GM23338 (cell line): Measurements from ENCODE around the gene COL15A1. TPM values are rescaled to one million over a fixed set of nuclear protein-coding genes. Genes with fewer than 3 reads are reported as not detected.

ENCODE experiments used
- ATAC-seq: fragments of 200-7000 bp; cut with Tn5 transposase; 3 replicates; pipeline ENCODE4 v1.9.1; 2020
- DNase-seq: peaks from one replicate; pipeline ENCODE4 v3.0.0-alpha.2; 2015; ENCODE audit warnings: low spot score
- H2AFZ ChIP-seq: fragments of 200-600 bp; sonication (generic); 2 replicates; pipeline ENCODE4 v1.8.0; 2016; ENCODE audit warnings: antibody characterized with exemption, mild to moderate bottlenecking, moderate library complexity
- H3F3A ChIP-seq: fragments of 200-600 bp; sonication (generic); replicated peaks from 2 replicates; pipeline ENCODE4 v1.8.0; 2017; ENCODE audit warnings: antibody characterized with exemption, mixed run types, low read depth
- H3K27ac ChIP-seq: fragments of 200-600 bp; sonication (generic); 2 replicates; pipeline ENCODE4 v1.6.1; 2016; ENCODE audit warnings: low read depth
- H3K27me3 ChIP-seq: fragments of 200-600 bp; sonication (generic); 2 replicates; pipeline ENCODE4 v1.8.0; 2016; ENCODE audit warnings: mild to moderate bottlenecking, mixed run types, moderate library complexity; ENCODE audit not compliant: insufficient read depth
- H3K36me3 ChIP-seq: fragments of 200-600 bp; sonication (generic); 2 replicates; pipeline ENCODE4 v1.8.0; 2016; ENCODE audit warnings: mild to moderate bottlenecking; ENCODE audit not compliant: insufficient read depth
- H3K4me1 ChIP-seq: fragments of 200-600 bp; sonication (generic); 2 replicates; pipeline ENCODE4 v1.8.0; 2016; ENCODE audit warnings: mild to moderate bottlenecking, moderate library complexity; ENCODE audit not compliant: insufficient read depth
- H3K4me2 ChIP-seq: fragments of 200-600 bp; sonication (generic); 2 replicates; pipeline ENCODE4 v1.7.1; 2017; ENCODE audit warnings: mixed run types
- H3K4me3 ChIP-seq: fragments of 200-600 bp; sonication (generic); 2 replicates; pipeline ENCODE4 v1.6.1; 2016; ENCODE audit warnings: mixed run types
- H3K79me2 ChIP-seq: fragments of 200-600 bp; sonication (generic); replicated peaks from 2 replicates; pipeline ENCODE4 v1.8.0; 2017; ENCODE audit warnings: mild to moderate bottlenecking; ENCODE audit not compliant: insufficient read depth
- H3K9me2 ChIP-seq: fragments of 200-600 bp; sonication (generic); 2 replicates; pipeline ENCODE4 v1.8.0; 2017; ENCODE audit not compliant: insufficient read depth
- H4K20me1 ChIP-seq: fragments of 200-600 bp; sonication (generic); replicated peaks from 2 replicates; pipeline ENCODE4 v1.8.0; 2017; ENCODE audit warnings: mild to moderate bottlenecking; ENCODE audit not compliant: insufficient read depth
- H3K27ac Mint-ChIP-seq: 2 replicates; pipeline ENCODE4 v1.8.0; 2020; ENCODE audit warnings: inconsistent platforms, mild to moderate bottlenecking, moderate library complexity, mixed read lengths
- H3K27me3 Mint-ChIP-seq: 3 replicates; pipeline ENCODE4 v1.8.0; 2022; ENCODE audit warnings: low read depth, mild to moderate bottlenecking, moderate library complexity, mixed read lengths, inconsistent platforms; ENCODE audit not compliant: insufficient read depth, poor library complexity
- H3K36me3 Mint-ChIP-seq: 3 replicates; pipeline ENCODE4 v1.8.0; 2021; ENCODE audit warnings: low read depth, mild to moderate bottlenecking, inconsistent platforms, moderate library complexity, mixed read lengths
- H3K4me1 Mint-ChIP-seq: 3 replicates; pipeline ENCODE4 v1.8.0; 2020; ENCODE audit warnings: mild to moderate bottlenecking, inconsistent platforms, mixed read lengths
- H3K4me3 Mint-ChIP-seq: 3 replicates; pipeline ENCODE4 v1.8.0; 2021; ENCODE audit warnings: moderate library complexity, mild to moderate bottlenecking, inconsistent platforms, mixed read lengths
- H3K9me3 Mint-ChIP-seq: 3 replicates; pipeline ENCODE4 v1.8.0; 2020; ENCODE audit warnings: moderate library complexity, mild to moderate bottlenecking, inconsistent platforms, mixed read lengths
- CREB1 ChIP-seq: fragments of 250-450 bp; sonication (Bioruptor Pico); IDR thresholded peaks from 2 replicates; pipeline ENCODE4 v1.5.0; 2020; ENCODE audit warnings: low read depth, mild to moderate bottlenecking, moderate library complexity
- EZH2phosphoT487 ChIP-seq: fragments of 200-600 bp; sonication (generic); IDR thresholded peaks from one replicate; pipeline ENCODE4 v1.8.1; 2018; ENCODE audit warnings: antibody characterized with exemption; ENCODE audit not compliant: unreplicated experiment
- STAT1 ChIP-seq: IDR thresholded peaks from one replicate; pipeline ENCODE4 v1.6.1; 2016; ENCODE audit warnings: antibody characterized with exemption; ENCODE audit not compliant: unreplicated experiment
- ZNF114 ChIP-seq: fragments of 250-450 bp; sonication (Bioruptor Pico); IDR thresholded peaks from 2 replicates; pipeline ENCODE4 v1.5.0; 2020; ENCODE audit warnings: mild to moderate bottlenecking, moderate library complexity
- ZNF462 ChIP-seq: fragments of 250-450 bp; sonication (Bioruptor Pico); IDR thresholded peaks from 2 replicates; pipeline ENCODE4 v1.5.0; 2020; ENCODE audit warnings: mild to moderate bottlenecking, moderate library complexity
- polyA plus RNA-seq: library from polyadenylated mRNA; unstranded; fragments of >200 nt; fragmentation: Nextera tagmentation; extraction: Ambion mirVana; gene quantifications from 2 replicates; pipeline ENCODE4 v1.2.1, GENCODE V29; 2016
- total RNA-seq: library from RNA; depleted of rRNA; stranded (reverse); fragments of >200 nt; shearing (Covaris generic); gene quantifications from 2 replicates; pipeline ENCODE4 v1.2.3, GENCODE V29; 2014

The COL15A1 gene
- total and polyA plus RNA-seq, 2 experiments from 2014 or later = 0.17 to 0.18 TPM

GRCh38 chr9:98905015-98905414 lies 38.7 kb upstream of the COL15A1 start:
- no peak overlapping the region for H3K27ac ChIP-seq
- no peaks in the 10 kb centered on the region for H3K4me1 ChIP-seq
- peaks cover 8% of the 10 kb centered on the region for H3K27me3 Mint-ChIP-seq
- TF ChIP-seq EZH2phosphoT487 (no peak), CREB1 (CRISPR knock-in tag) (no peak), ZNF462 (CRISPR knock-in tag) (no peak), ZNF114 (CRISPR knock-in tag) (no peak)
- ATAC-seq (no peak), DNase-seq (no peak)
- H3K79me2 ChIP-seq = no peaks in the 10 kb centered on the region
- no peaks in the 10 kb centered on the region for H3K9me2 ChIP-seq
- H3K27me3 ChIP-seq = no peaks in the 10 kb centered on the region
- peaks cover 4% of the 10 kb centered on the region for H3K4me1 Mint-ChIP-seq
- H3K36me3 Mint-ChIP-seq = no peaks in the 10 kb centered on the region
- H3K4me3 ChIP-seq = no peak overlapping the region
- no peak overlapping the region for H3K27ac Mint-ChIP-seq
- H3F3A ChIP-seq = no peaks in the 10 kb centered on the region
- H3K4me2 ChIP-seq = no peak overlapping the region
- no peaks in the 10 kb centered on the region for H3K36me3 ChIP-seq
- peak overlapping the region; percentile 28 for H2AFZ ChIP-seq
- no peaks in the 10 kb centered on the region for H4K20me1 ChIP-seq
- H3K4me3 Mint-ChIP-seq = no peak overlapping the region
- H3K9me3 Mint-ChIP-seq = no peaks in the 10 kb centered on the region

GRCh38 chr9:98906273-98907040 lies 37.2 kb upstream of the COL15A1 start:
- H3K9me3 Mint-ChIP-seq = no peaks in the 10 kb centered on the region

More at GRCh38 chr9:98906273-98907040, 37.2 kb upstream of the COL15A1 start:
- Histone ChIP-seq H3K36me3 (no peaks in the 10 kb centered on the region), H3K27me3 (no peaks in the 10 kb centered on the region), H3K4me1 (no peaks in the 10 kb centered on the region), H3K9me2 (no peaks in the 10 kb centered on the region), H2AFZ (no peak overlapping the region), H3F3A (no peaks in the 10 kb centered on the region), H3K79me2 (no peaks in the 10 kb centered on the region), H3K27ac (no peak overlapping the region), H4K20me1 (no peaks in the 10 kb centered on the region), H3K4me3 (no peak overlapping the region), H3K4me2 (no peak overlapping the region)
- no peak overlapping the region for H3K4me3 Mint-ChIP-seq
- TF ChIP-seq ZNF462 (CRISPR knock-in tag) = no peak
- no peak for TF ChIP-seq STAT1
- H3K27ac Mint-ChIP-seq = no peak overlapping the region
- no peak for DNase-seq
- H3K27me3 Mint-ChIP-seq = peaks cover 8% of the 10 kb centered on the region
- no peak for ATAC-seq
- no peaks in the 10 kb centered on the region for H3K36me3 Mint-ChIP-seq
- H3K4me1 Mint-ChIP-seq = peaks cover 4% of the 10 kb centered on the region
